Raji (cell line): ENCODE measurements around the gene MSI2.

Experiments used
- POLR2A ChIP-seq: IDR thresholded peaks from 2 replicates; pipeline ENCODE4 v1.6.1; 2011; ENCODE audit warnings: low read depth, low read length, control low read depth; ENCODE audit not compliant: insufficient read depth

MSI2 gene

GRCh38 chr17:57501016-57501415 lies 244.7 kb downstream of the MSI2 start:
- no peak for TF ChIP-seq POLR2A

GRCh38 chr17:57502022-57502421 lies 245.7 kb downstream of the MSI2 start:
- TF ChIP-seq POLR2A, result no peak

- TF ChIP-seq POLR2A, result no peak
Observed at GRCh38 chr17:57502811-57503241, 246.5 kb downstream of the MSI2 start.

- TF ChIP-seq POLR2A, result no peak
Observed at GRCh38 chr17:57504208-57504607, 247.9 kb downstream of the MSI2 start.

- TF ChIP-seq POLR2A, result no peak
Observed at GRCh38 chr17:57505841-57506773, 249.8 kb downstream of the MSI2 start.

- TF ChIP-seq POLR2A, result no peak
Observed at GRCh38 chr17:57506774-57507127, 250.4 kb downstream of the MSI2 start.

GRCh38 chr17:57507828-57508227 lies 251.5 kb downstream of the MSI2 start:
- no peak for TF ChIP-seq POLR2A

GRCh38 chr17:57508671-57509070 lies 252.3 kb downstream of the MSI2 start:
- TF ChIP-seq POLR2A, result no peak

GRCh38 chr17:57511475-57512123 lies 255.3 kb downstream of the MSI2 start:
- no peak for TF ChIP-seq POLR2A

GRCh38 chr17:57512258-57512657 lies 255.9 kb downstream of the MSI2 start:
- TF ChIP-seq POLR2A, result no peak

GRCh38 chr17:57512691-57513090 lies 256.4 kb downstream of the MSI2 start:
- no peak for TF ChIP-seq POLR2A

GRCh38 chr17:57513569-57513968 lies 257.2 kb downstream of the MSI2 start:
- no peak for TF ChIP-seq POLR2A

- no peak for TF ChIP-seq POLR2A
Observed at GRCh38 chr17:57514614-57515013, 258.3 kb downstream of the MSI2 start.

- no peak for TF ChIP-seq POLR2A
Observed at GRCh38 chr17:57515662-57516211, 259.4 kb downstream of the MSI2 start.

- no peak for TF ChIP-seq POLR2A
Observed at GRCh38 chr17:57516290-57517230, 260.2 kb downstream of the MSI2 start.
